ENCODE results near the gene LDLRAD4.

The LDLRAD4 gene

DNA sequence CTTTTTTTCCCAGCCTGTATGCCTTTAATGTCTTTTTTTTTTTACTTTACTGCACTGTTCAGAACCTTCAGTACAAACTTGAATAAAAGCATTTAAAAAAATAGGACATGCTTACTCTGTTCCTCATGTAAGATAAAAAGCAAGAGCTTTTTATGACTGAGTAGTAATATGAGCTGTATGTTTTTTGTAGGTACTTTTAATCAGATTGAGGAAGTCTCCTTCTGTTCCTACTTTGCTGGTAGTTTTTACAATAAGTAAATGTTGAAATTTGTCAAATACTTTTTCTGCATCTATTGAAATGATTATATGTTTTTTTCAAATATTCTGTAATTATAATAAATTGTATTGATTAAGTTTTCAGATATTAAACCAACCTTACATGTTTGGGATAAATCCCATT is 318.0 kb downstream of the LDLRAD4 start:
- no peak for DNase-seq (ENCODE audit: low read depth)

DNA sequence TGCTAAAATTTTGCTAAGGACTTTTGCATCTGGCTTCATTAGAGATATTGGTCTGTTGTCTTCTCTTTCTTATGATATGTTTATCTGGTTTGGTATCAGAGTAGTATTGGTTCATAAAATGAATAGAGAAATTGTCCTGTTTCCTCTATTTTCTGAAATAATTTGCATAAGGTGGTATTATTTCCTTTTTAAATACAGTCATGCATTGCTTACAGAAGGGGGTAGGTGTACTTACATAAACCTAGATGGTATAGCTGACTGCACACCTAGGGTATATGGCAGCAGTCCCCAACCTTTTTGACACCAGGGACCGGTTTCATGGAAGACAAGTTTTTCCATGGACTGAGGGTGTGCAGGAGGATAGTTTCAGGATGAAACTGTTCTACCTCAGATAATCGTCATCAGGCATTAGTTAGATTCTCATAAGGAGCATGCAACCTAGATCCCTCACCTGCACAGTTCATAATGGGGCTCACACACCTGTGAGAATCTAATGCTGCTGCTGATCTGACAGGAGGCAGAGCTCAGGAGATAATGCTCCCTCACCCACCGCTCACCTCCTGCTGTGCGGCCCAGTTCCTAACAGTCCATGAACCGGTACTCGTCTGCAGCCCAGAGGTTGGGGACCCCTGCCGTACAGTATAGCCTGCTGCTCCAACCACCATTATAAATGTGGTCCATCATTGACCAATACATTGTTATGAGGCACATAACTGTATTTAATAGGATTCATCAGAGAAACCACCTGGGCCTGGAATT is 318.6 kb downstream of the LDLRAD4 start:
- no peak for DNase-seq (ENCODE audit: low read depth)

DNA sequence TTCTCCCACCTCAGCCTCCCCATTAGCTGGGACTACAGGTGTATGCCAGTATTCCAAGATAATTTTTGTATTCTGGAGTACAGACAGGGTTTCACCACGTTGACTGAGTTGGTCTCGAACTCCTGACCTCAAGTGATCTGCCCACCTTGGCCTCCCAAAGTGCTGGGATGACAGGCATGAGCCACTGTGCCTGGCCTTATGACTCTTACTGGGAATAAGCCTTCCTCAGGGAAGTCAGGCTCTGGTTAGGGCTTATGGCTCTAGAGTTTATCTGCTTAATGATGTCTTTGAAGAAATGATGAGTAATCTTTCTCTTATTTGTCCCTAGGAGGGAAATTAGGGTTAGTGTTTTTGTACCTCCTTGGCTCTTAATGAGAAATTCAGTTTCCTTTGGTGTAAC is 320.1 kb downstream of the LDLRAD4 start:
- DNase-seq (ENCODE audit: low read depth), result no peak

DNA sequence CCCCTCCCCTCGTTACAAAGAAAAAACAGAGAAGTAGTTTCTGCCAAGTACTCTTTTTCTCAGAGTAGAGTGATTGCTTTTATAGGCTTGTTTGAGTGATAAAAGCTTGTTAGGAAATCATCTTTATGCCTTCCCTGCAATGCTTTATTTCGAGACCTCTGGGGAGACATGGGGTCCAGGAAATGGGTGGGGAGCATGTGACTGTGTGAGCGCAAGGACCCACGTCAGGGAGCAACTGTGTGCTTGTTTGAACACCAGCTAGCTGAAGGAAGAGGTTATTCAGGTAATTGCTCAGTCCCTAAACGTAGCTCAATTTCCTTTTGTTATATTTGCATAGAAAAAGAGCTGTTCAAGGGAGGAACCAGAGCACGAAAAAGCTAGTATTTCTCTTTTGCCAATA is 320.5 kb downstream of the LDLRAD4 start:
- DNase-seq (ENCODE audit: low read depth), result no peak

DNA sequence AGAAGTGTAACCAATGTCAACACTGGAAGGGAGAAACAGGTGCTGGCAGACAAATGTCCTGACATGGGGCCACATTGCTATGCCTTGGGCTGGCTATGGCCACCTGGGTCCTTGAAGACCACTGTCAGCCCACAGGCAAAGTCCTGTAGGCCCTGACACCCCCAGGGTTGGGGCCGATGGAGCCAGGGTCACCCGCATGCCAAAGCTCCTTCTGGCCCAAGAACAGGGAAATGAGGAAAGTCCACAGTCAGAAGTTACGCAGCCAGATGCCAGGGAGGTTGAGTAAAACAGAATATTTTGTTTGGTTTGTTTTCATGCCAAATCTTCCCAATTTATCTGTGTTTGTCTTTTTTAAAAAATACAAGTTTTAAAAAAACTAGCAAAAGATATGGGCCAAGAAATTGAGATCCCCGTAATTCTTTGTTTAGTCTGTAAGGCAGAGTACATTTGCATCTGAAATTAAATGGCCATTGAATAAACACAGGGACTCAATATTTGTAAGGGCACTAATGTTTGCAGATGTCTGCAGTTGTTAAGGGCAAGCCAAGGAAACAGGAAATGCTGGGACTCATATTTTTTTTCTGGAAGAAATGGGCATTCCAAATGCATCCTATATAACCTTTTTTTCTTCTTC is 321.4 kb downstream of the LDLRAD4 start:
- DNase-seq (ENCODE audit: low read depth), result no peak

DNA sequence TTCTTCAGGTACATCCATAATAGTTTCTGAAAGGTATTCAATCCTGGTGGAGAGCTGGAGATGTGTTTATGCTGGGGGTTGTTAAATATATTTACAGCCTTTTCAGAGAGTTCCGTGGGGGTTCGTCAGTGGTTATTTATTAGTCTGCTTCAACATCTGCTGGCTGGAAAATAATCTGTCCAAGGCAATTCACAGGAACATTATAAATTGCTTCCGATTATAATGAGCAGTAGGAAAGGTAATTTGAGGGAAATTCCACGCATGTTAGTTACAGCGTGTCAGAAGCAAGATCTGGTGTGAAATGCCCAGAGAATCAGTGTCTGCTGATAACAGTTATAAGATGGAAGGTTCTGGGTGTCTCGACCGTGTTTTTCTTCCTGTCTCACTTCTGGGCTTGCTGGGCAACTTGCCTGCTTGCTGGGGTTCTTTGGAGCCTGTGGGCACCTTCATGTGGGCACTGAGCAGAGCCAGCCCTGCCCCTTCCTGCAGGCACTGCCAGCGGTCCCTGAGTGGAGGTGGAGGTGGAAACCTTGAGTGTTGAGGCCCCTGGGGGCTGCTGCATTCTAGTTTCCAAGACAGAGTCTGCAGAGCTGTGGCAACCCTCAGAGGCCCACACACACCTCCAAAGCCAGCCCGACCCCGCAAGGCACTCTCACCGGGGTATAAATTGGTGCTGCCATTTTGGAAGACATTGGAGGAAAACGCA is 322.1 kb downstream of the LDLRAD4 start:
- no peak for DNase-seq (ENCODE audit: low read depth)

DNA sequence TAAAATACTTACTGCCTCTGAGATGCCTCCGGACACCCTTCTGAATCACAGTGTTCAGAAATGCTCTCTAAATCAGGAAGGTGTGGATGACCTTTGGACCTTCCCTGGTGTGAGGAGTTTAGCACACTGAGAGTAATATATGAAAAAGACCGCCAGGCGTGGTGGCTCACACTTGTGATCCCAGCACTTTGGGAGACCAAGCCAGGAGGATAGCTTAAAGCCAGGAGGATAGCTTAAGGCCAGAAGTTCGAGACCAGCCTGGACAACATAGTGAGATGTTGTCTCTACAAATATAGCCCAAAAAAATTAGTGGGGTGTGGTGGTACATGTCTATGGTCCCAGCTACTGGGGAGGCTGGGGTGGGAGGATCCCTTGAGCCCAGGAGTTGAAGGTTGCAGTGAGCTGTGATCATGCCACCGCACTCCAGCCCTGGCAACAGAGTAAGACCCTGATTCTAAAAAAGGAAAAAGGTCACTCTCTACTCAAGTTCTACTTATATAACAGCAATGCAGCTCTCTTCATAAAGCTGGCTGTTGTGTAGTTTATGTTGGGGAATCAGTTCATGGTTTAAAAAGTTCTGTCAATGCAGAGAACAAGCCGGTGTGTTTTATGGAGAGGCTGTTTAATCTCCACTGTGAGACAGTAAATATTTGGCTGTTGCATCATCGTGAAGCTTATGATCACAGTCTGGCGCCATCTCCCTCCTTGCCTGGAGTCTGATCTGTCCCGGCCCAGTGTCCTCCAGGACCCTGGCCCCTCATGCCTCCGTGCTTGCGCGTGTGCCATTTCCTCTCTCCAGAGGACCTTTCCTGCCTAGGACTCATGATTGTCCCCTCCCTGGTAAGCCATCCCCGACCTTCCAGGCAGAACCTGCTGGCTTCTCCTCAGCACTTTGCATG is 323.3 kb downstream of the LDLRAD4 start:
- DNase-seq (ENCODE audit: low read depth), result no peak

DNA sequence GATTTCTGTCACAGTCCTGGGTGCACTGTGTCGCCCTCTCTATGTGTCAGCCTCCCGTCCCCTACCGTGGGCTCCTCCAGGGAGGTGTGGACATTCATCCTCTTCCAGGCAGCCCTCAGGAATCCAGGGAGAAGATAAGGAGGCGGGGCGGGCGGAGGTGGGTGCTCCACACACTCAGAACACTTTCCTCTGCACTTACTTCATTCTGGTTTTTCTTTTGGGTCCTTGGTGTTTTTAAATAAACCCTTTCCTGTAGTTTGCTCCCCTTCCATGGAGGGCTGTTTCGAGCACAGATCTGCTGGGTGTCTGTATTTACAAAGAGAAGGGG is 323.9 kb downstream of the LDLRAD4 start:
- no peak for DNase-seq (ENCODE audit: low read depth)

DNA sequence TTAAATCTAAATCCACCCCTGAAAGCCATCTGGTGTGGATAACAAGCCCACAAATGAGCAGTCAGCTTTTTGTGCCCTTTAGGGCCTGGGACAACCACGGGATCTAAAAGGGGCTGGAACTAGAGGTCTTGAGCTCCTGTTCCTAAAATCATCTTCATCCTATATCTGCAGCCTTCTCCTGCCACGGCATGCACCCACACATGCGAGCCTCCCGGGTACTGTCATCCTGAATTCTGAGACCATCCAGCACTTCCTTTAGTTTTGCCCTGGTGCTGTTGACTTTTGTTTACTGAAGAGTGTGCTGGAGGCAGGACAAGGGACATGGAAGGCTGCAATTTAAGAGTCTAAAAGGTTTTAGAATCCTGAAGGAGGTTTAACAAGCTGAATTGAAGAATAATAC is 324.6 kb downstream of the LDLRAD4 start:
- DNase-seq (ENCODE audit: low read depth), result no peak

DNA sequence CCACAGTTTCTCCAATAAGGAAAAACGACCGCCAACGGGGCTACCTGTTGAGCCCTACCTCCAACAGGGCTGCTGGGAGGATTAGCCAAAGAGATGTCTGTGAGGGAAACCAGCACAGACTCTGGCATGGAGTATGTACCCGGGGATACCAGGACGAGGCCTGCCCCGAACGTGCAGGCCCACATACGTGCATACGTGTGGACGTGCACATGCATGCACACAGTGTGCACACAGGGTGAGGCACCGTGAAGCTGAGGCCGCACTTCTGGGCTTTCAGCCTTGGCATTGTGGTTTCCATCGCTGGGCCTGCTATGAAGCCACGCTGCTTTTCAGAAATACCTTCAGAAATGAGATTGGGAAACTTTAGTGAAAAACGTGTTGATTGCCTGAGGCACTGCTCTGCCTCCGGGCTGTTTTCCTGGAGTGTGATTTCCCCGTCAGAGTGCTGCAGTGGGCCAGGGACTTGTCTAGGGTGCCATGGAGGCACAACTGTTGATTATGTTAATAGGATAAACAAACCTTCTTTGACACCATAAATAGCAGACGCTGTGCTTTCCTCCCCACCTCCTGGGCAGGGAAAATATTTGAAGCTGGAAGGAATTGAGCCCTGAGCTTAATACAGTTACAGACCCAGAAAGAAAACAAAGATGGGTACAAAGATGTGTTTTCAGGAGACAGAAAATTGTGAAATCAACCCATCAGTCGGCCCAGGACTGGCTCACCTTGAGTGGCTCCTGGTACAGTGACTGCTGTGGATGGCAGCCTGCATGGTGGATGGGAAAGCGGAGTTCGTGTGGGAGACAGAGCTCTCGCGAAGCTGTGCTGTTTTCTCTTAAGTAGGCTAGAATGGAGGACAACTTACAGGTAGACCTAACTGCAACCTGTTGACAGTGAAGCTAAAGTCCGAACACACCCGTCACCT is 325.5 kb downstream of the LDLRAD4 start:
- DNase-seq (ENCODE audit: low read depth), result no peak

DNA sequence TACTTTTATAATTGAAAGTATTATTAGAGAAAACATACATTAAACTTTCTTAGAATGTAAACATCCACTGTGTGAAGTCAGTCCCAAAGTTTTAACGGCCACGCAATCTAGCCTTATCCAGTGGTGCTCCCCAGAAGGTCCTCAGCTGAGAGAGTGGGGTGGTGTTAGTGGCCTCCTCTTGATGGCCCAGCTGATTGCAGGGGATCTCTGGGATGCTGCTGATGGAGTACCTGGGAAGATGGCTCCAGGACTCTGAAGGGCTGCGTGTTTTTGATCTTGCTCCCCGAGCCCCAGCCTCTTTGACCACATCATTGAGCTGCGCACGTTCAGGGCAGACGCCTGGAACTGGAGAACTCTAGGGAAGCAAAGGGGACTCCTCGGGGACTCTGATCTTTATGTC is 326.4 kb downstream of the LDLRAD4 start:
- no peak for DNase-seq (ENCODE audit: low read depth)

DNA sequence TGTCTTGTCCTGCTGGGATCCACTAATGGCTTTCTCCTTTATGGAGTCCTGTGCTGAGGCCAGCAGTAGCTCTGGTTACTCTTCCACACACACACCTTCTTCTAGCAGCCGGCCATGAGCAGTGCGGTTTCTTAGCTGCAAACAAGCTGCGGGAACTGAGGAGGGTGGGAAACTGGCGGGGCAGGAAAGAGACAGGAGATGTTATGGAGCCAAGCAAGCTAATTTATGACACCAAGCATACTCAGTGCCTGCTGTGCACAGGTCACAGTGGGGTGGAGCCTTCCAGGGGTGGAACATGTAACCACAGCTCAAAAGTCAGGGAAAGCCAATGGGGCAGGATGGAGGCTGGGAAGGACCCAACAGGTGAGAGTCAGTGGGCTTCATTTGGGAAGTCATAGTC is 327.0 kb downstream of the LDLRAD4 start:
- DNase-seq (ENCODE audit: low read depth), result no peak

DNA sequence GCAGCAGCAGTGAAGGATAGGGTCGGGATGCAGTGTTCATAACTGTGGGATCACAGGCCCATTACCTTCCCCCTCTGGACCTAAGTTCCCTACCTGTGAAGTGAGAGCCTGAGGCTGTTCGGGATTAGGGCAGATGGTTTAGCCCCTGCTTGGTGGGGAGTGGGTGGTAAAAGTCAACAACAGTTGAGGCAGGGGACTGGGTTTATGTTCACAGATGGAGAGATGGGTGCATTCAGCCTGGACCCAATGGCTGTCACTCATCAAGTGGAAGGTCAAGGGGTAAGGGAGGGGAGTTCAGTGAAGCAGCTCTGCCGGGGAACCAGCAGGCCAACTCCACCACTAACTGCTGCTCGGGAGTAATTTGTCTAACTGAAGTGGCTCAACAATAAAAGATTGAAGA is 327.4 kb downstream of the LDLRAD4 start:
- no peak for DNase-seq (ENCODE audit: low read depth)

DNA sequence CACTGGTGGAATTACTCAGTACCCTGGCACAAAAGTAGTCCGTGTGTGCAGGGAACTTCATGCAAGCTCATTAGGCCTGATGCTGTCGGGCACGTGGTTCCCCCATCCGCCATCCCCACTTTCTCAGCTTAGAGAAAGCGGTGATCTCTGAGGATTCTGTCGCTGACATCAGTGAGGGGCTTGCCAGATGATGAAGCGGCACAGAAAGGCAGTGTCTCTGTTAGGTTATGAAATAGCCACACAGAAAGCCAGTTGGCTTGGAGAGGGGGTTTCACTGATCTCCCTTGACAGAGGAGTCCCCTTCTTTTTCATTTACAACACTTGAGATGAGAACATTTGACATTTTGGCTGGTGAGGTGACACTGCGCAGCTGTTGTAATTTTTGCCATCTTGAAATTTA is 328.1 kb downstream of the LDLRAD4 start:
- no peak for DNase-seq (ENCODE audit: low read depth)

DNA sequence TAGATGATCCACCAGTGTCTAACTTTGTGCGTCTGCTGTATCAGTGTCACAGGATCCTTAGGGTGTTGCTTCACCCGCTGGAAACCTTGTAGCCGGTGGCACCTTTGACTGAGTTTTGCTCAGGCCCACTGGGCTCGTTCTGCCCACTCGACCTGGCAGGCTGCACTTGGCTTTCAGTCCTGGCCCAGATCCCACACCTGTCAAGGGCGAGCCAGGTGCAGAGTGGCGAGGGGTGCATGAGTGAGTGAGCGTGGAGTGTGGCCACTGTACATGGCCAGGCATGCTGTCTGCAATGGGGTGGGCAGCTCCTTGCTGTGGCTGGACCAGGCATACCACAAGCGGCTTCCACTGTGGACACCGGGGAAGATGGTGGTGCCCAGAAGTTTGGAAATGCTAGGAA is 328.8 kb downstream of the LDLRAD4 start:
- DNase-seq (ENCODE audit: low read depth), result no peak

DNA sequence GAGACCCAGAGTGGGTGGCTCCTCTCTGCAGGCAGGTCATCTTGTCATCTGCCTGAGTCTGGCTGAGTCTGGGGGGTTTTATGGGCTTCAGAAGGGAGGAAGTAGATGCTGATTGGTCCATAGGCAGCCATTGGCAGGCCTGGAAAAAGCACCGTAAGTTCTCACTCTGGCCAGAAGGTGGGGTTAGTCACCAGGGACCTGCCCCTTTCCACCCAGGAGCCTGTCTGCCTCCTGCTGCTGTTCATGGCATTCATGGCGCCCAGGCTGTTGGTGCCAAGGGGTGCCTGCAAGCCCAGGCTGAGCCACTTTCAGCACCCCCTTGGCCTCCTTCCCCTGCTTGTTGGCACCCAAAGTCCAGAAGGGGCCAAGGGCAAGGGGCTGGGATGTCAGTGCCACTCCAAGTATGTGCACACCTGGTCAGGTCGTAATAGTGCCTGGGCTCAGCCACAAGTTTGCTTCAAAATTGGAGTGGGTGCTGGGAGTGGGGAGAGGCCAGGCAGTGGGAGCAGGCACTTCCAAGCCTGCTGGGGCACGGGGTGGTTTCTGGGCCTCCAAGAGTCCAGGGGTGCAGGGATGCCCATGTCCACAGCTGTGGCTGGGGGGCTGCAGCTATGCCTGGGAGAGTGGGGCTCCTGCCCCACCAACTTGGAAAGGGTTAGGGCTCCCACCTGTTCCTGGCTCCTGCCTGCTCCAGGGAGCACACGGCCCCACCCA is 329.7 kb downstream of the LDLRAD4 start:
- DNase-seq (ENCODE audit: low read depth), result no peak

DNA sequence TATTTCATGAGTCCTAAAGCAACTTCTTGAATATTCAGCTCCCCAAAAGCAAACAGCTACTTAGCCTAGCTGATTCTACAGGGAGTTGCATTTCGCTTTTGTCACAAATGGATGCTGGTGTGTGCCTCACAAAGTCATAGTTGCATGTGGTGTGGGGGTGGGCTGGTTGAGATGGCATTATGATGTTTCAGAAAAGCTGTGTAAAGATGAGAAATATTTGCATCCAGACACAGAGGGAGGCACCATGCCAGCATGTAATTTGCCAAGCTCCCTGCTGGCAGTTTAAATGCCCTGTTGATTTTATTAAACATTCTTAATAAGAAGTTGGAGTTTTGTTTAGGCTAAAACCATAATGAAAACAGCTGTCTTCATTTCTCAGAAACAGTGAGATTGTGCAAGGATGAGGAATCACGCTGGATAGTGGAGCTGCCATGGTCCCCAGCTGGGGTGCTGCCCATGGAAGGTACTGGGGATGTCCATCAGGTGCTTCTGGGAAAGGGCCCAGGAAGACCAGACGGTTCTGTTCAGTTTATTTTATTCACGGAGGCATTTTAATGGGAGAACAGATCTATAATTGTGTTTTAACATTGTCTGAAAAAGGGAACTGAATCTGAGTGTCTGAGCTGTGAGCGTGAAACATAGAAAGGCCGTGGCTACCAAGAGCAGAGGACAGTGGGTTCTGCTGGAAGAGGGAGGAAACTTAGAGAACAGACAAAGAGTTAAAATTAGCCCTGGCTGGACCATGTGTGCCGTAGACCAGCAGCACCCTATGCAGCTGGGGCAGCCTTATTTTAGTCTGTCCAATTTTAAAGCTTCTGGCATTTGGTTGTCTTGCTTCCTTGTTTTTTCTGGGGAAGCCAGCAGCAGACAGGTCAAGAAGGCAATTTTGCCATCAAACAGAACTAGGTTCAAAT is 330.7 kb downstream of the LDLRAD4 start:
- DNase-seq (ENCODE audit: low read depth), result no peak

DNA sequence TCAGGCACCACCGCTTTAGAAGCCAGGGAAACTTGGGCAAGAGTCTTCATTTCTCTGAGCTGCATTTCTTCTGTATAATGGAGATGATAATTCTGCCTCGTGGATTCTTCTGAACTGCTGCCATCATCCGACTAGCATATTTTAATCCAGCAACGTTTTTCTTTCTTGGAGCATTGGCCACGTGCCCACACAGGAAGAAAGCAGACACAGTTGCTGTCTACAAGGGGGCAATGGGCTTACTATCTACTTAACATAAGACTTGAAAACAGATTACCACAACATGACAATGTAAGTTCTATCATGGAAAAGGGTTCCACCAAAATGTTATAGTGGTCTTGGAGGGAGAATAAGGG is 331.3 kb downstream of the LDLRAD4 start:
- no peak for DNase-seq (ENCODE audit: low read depth)

DNA sequence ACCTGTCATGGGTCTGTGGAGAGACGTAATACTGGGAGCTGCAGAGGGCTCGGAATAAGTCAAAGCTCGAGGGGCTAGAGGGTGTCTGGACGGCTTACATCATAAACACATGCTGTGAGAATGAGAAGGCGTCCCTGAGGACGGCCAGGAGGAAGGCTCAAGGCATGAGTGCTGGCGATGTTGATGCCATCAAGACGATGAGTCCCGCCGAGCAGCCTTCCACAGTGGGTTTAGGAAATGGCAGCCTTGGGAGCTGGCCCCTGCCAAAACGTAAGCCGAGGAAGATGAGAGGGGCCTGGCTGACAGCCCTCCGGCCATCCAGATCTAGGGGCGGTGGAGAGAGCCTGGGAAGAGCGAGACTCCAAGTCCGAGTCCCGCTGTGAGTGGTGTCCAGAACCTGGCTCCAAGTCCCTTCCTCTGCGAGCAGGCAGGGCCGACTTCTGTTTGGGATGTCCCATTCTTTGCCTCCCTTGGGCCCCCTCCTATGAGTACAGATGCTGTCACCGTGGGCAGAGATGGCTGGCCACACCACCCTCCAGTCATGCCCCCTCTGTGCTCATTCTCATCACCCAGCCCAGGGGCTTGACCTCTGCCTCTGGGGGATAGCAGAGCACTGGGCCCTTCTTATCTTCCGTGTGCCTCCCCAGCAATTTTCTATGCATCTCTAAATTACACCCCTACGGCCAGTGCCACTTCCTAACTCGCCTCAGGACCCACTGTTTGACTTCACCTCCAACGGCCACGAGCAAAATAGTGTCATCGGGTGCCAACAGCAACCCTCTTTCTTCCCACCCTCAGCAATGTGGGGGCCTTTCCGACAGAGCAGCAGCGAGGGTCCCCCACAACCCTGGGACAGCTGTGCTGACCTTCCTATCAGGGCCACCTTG is 332.1 kb downstream of the LDLRAD4 start:
- no peak for DNase-seq (ENCODE audit: low read depth)
